ENCODE measurements around the gene SPTBN4.
A peak's percentile ranks its signal among the peaks of the same experiment; 100 is the strongest.

The SPTBN4 gene

GRCh38 chr19:40603389-40604170 lies 136.8 kb downstream of the SPTBN4 start (continued):
- TF ChIP-seq ZNF280D (tag by site-specific recombination; IDR thresholded peaks at IDR 0.05) = no peak; the same call in 1 of the 2 replicates
- no peak for TF ChIP-seq SCRT1 (tag by site-specific recombination; IDR thresholded peaks at IDR 0.05; ENCODE audit: borderline replicate concordance)
- no peak for TF ChIP-seq ZNF214 (tag by site-specific recombination; IDR thresholded peaks at IDR 0.05; ENCODE audit: borderline replicate concordance)
- TF ChIP-seq ZNF596 (tag by site-specific recombination; IDR thresholded peaks at IDR 0.05) = peak; percentile 67; the same call in 1 of the 2 replicates
- no peak for TF ChIP-seq PRDM10 (tag by site-specific recombination; IDR thresholded peaks at IDR 0.05)
- peak; percentile 78; the same call in 1 of the 2 replicates for TF ChIP-seq ZNF639 (tag by site-specific recombination; IDR thresholded peaks at IDR 0.05)
- no peak for TF ChIP-seq ZNF530 (tag by site-specific recombination; IDR thresholded peaks at IDR 0.05; ENCODE audit: low read depth)
- peak; percentile 77 for TF ChIP-seq OSR2 (tag by site-specific recombination; IDR thresholded peaks at IDR 0.05)
- TF ChIP-seq ZNF221 (tag by site-specific recombination; IDR thresholded peaks at IDR 0.05; ENCODE audit: borderline replicate concordance) = no peak
- no peak for TF ChIP-seq ZFP3 (tag by site-specific recombination; IDR thresholded peaks at IDR 0.05; ENCODE audit: low read depth)
- no peak for TF ChIP-seq RBAK (tag by site-specific recombination; IDR thresholded peaks at IDR 0.05)
- TF ChIP-seq ZNF629 (tag by site-specific recombination; IDR thresholded peaks at IDR 0.05) = peak; percentile 70
- no peak for TF ChIP-seq ZNF791 (tag by site-specific recombination; IDR thresholded peaks at IDR 0.05)
- peak; percentile 67 for TF ChIP-seq TSHZ1 (tag by site-specific recombination; IDR thresholded peaks at IDR 0.05; ENCODE audit: borderline replicate concordance)
- TF ChIP-seq ZFP69B (tag by site-specific recombination; IDR thresholded peaks at IDR 0.05) = peak; percentile 84
- TF ChIP-seq ZNF585B (tag by site-specific recombination; IDR thresholded peaks at IDR 0.05) = no peak
- no peak for TF ChIP-seq ZNF658 (tag by site-specific recombination; IDR thresholded peaks at IDR 0.05)
- no peak for TF ChIP-seq ZNF473 (tag by site-specific recombination; IDR thresholded peaks at IDR 0.05)
- TF ChIP-seq ZNF114 (tag by site-specific recombination; IDR thresholded peaks at IDR 0.05) = no peak
- TF ChIP-seq ZNF324 (tag by site-specific recombination; IDR thresholded peaks at IDR 0.05) = peak; percentile 73
- peak; percentile 93 for TF ChIP-seq ZSCAN30 (tag by site-specific recombination; IDR thresholded peaks at IDR 0.05)
- TF ChIP-seq ZNF138 (tag by site-specific recombination; IDR thresholded peaks at IDR 0.05; ENCODE audit: borderline replicate concordance) = no peak
- TF ChIP-seq KLF17 (tag by site-specific recombination; IDR thresholded peaks at IDR 0.05) = peak; percentile 97
- peak; percentile 68; the same call in 1 of the 2 replicates for TF ChIP-seq ZNF394 (tag by site-specific recombination; IDR thresholded peaks at IDR 0.05; ENCODE audit: borderline replicate concordance)

All from HEK293 (cell line).